Astrocyte (in vitro differentiated cells and primary cell): ENCODE measurements around the gene ZYG11B. TPM values are rescaled to one million over a fixed set of nuclear protein-coding genes. Genes with fewer than 3 reads are reported as not detected.
"Not testable (repeated sequence)": the region's sequence is repeated elsewhere in the genome, so short reads cannot be mapped to it uniquely, and the experiment has no call there.

Source experiments
- DNase-seq: peaks from one replicate; pipeline ENCODE4 v3.0.0-alpha.2; 2010; ENCODE audit warnings: low read depth
- FAIRE-seq: peaks from 2 replicates; lab custom pipeline; 2011; peaks lifted over from hg19 to GRCh38; lab: Jason Lieb, UNC
- H2AFZ ChIP-seq: 2 replicates; pipeline ENCODE4 v1.6.0; 2012; ENCODE audit warnings: low read depth, low read length, inconsistent platforms
- H3K27ac ChIP-seq: 2 replicates; pipeline ENCODE4 v1.5.1; 2011; ENCODE audit warnings: low read depth, low read length, inconsistent platforms
- H3K27me3 ChIP-seq: 2 replicates; pipeline ENCODE4 v1.6.0; 2011; ENCODE audit warnings: low read length, inconsistent platforms; ENCODE audit not compliant: insufficient read depth
- H3K36me3 ChIP-seq: 2 replicates; pipeline ENCODE4 v1.5.1; 2011; ENCODE audit warnings: low read length, inconsistent platforms; ENCODE audit not compliant: insufficient read depth
- H3K4me1 ChIP-seq: 2 replicates; pipeline ENCODE4 v1.5.1; 2011; ENCODE audit warnings: low read length, inconsistent platforms; ENCODE audit not compliant: insufficient read depth
- H3K4me2 ChIP-seq: 2 replicates; pipeline ENCODE4 v1.6.0; 2012; ENCODE audit warnings: low read length, inconsistent platforms
- H3K4me3 ChIP-seq: 2 replicates; pipeline ENCODE4 v1.5.1; 2011; ENCODE audit warnings: low read depth, mild to moderate bottlenecking, low read length, inconsistent platforms; ENCODE audit not compliant: insufficient read depth
- H3K79me2 ChIP-seq: 2 replicates; pipeline ENCODE4 v1.6.0; 2012; ENCODE audit warnings: mild to moderate bottlenecking, low read length, inconsistent platforms; ENCODE audit not compliant: insufficient read depth
- H3K9ac ChIP-seq: 2 replicates; pipeline ENCODE4 v1.6.0; 2012; ENCODE audit warnings: mild to moderate bottlenecking, low read length, inconsistent platforms
- H3K9me3 ChIP-seq: 2 replicates; pipeline ENCODE4 v1.5.1; 2012; ENCODE audit warnings: low read depth, mild to moderate bottlenecking, low read length, inconsistent platforms; ENCODE audit not compliant: insufficient read depth
- H4K20me1 ChIP-seq: 2 replicates; pipeline ENCODE4 v1.6.0; 2012; ENCODE audit warnings: low read length, inconsistent platforms; ENCODE audit not compliant: insufficient read depth
- H3K27ac Mint-ChIP-seq: one replicate; pipeline ENCODE4 v1.8.0; 2021; ENCODE audit warnings: mild to moderate bottlenecking, mixed read lengths; ENCODE audit not compliant: unreplicated experiment
- H3K27me3 Mint-ChIP-seq: one replicate; pipeline ENCODE4 v1.8.0; 2021; ENCODE audit warnings: low read depth, mixed read lengths; ENCODE audit not compliant: unreplicated experiment
- H3K36me3 Mint-ChIP-seq: one replicate; pipeline ENCODE4 v1.8.0; 2021; ENCODE audit warnings: low read depth, mixed read lengths; ENCODE audit not compliant: unreplicated experiment
- H3K4me1 Mint-ChIP-seq: one replicate; pipeline ENCODE4 v1.8.0; 2021; ENCODE audit warnings: low read depth, mixed read lengths; ENCODE audit not compliant: unreplicated experiment
- H3K4me3 Mint-ChIP-seq: one replicate; pipeline ENCODE4 v1.8.0; 2021; ENCODE audit warnings: mild to moderate bottlenecking, moderate library complexity, mixed read lengths; ENCODE audit not compliant: unreplicated experiment
- H3K9me3 Mint-ChIP-seq: one replicate; pipeline ENCODE4 v1.8.0; 2021; ENCODE audit warnings: mild to moderate bottlenecking, mixed read lengths; ENCODE audit not compliant: unreplicated experiment
- EZH2 ChIP-seq: IDR thresholded peaks from 2 replicates; pipeline ENCODE4 v1.6.1; 2012; ENCODE audit warnings: mild to moderate bottlenecking, low read length, inconsistent platforms; ENCODE audit not compliant: insufficient read depth
- total RNA-seq: library from RNA; stranded (reverse); gene quantifications from 2 replicates; pipeline ENCODE4 v1.2.1, GENCODE V29; 2021
- TF ChIP-seq, protein P1 (sequence below): IDR thresholded peaks from 2 replicates; pipeline ENCODE4 v1.5.1; 2011; ENCODE audit warnings: low read depth, mild to moderate bottlenecking, inconsistent platforms, low read length, moderate library complexity; ENCODE audit not compliant: insufficient read depth

The ZYG11B gene
- total RNA-seq, 1 donor from 2014 or later, result 22.1 TPM

DNA sequence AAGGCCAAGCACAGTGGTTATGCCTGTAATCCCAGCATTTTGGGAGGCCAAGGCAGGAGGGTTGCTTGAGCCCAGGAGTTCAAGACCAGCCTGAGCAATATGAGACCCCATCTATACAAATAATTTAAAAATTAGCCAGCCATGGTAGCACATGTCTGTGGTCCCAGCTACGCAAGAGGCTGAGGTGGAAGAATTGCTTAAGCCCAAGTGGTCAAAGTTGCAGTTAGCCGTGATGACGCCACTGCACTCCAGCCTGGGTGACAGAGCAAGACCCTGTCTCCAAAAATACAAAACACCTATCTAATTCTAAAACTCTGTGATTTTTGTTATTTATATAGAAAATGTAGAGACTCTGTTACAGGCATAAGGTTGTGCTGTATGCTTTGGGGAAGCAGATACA is 72.1 kb downstream of the ZYG11B start:
- Mint-ChIP-seq H3K27me3 (no peaks in the 10 kb centered on the region), H3K27ac (no peak overlapping the region), H3K9me3 (no peaks in the 10 kb centered on the region), H3K4me3 (no peak overlapping the region), H3K36me3 (peaks cover 4% of the 10 kb centered on the region), H3K4me1 (no peaks in the 10 kb centered on the region)
- TF ChIP-seq, protein P1, sequence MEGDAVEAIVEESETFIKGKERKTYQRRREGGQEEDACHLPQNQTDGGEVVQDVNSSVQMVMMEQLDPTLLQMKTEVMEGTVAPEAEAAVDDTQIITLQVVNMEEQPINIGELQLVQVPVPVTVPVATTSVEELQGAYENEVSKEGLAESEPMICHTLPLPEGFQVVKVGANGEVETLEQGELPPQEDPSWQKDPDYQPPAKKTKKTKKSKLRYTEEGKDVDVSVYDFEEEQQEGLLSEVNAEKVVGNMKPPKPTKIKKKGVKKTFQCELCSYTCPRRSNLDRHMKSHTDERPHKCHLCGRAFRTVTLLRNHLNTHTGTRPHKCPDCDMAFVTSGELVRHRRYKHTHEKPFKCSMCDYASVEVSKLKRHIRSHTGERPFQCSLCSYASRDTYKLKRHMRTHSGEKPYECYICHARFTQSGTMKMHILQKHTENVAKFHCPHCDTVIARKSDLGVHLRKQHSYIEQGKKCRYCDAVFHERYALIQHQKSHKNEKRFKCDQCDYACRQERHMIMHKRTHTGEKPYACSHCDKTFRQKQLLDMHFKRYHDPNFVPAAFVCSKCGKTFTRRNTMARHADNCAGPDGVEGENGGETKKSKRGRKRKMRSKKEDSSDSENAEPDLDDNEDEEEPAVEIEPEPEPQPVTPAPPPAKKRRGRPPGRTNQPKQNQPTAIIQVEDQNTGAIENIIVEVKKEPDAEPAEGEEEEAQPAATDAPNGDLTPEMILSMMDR, result no peak
- TF ChIP-seq EZH2, result no peak
- peaks cover 13% of the 10 kb centered on the region for H3K36me3 ChIP-seq
- H3K27ac ChIP-seq, result no peak overlapping the region
- H4K20me1 ChIP-seq, result no peaks in the 10 kb centered on the region
- H2AFZ ChIP-seq, result no peak overlapping the region
- H3K9ac ChIP-seq, result no peak overlapping the region
- no peak overlapping the region for H3K4me3 ChIP-seq
- H3K27me3 ChIP-seq, result no peaks in the 10 kb centered on the region
- no peaks in the 10 kb centered on the region for H3K4me1 ChIP-seq
- no peaks in the 10 kb centered on the region for H3K9me3 ChIP-seq
- no peak overlapping the region for H3K4me2 ChIP-seq
- DNase-seq, result no peak
- no peak for FAIRE-seq
- H3K79me2 ChIP-seq, result no peaks in the 10 kb centered on the region

DNA sequence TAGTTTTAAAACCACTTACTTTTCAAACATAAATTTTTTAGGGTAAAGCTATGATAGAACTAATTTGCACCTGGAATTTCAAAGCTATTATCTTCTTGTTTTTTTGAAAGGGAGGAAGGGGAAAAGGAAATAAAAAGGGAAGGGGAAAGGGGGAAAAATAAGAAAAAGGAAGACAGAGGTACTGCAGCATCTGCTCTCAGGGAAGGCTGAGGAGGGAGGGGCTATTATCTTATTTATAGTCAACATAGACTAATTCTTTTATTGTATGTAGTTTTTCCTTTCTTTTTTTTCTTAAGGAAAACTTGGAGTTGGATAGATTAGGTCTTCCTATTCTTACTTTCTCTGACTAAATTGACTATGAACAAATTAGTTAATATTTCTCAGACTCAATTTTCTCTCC is 74.8 kb downstream of the ZYG11B start:
- H3K27me3 Mint-ChIP-seq, result no peaks in the 10 kb centered on the region
- Histone ChIP-seq H3K36me3 (peaks cover 11% of the 10 kb centered on the region), H3K4me3 (no peak overlapping the region), H3K9me3 (no peaks in the 10 kb centered on the region), H3K4me1 (no peaks in the 10 kb centered on the region), H2AFZ (no peak overlapping the region), H3K79me2 (no peaks in the 10 kb centered on the region), H3K4me2 (no peak overlapping the region), H3K27me3 (no peaks in the 10 kb centered on the region), H3K9ac (no peak overlapping the region), H3K27ac (no peak overlapping the region), H4K20me1 (no peaks in the 10 kb centered on the region)
- no peak overlapping the region for H3K4me3 Mint-ChIP-seq
- H3K4me1 Mint-ChIP-seq, result no peaks in the 10 kb centered on the region
- H3K27ac Mint-ChIP-seq, result no peak overlapping the region
- no peaks in the 10 kb centered on the region for H3K36me3 Mint-ChIP-seq
- FAIRE-seq (no peak), DNase-seq (no peak)
- H3K9me3 Mint-ChIP-seq, result no peaks in the 10 kb centered on the region
- TF ChIP-seq, protein P1, result no peak
- no peak for TF ChIP-seq EZH2

DNA sequence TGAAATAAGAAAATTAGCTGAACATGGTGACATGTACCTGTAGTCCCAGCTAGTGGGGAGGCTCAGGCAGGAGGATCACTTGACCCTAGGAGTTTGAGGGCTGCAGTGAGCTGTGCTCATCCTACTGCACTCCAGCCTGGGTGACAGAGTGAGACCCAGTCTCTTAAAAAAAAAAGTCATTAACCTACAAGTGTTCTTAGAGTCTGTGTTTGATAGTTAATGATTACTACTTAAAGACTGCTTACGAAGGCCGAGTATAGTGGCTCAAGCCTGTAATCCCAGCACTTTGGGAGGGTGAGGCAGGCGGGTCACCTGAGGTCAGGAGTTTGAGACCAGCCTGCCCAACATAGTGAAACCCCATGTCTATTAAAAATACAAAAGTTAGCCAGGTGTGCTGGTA is 77.8 kb downstream of the ZYG11B start:
- H3K79me2 ChIP-seq, H3K4me1 ChIP-seq, H3K27me3 Mint-ChIP-seq, DNase-seq, H3K4me3 Mint-ChIP-seq, H3K9me3 ChIP-seq, FAIRE-seq, H4K20me1 ChIP-seq, H3K27ac ChIP-seq, H3K4me1 Mint-ChIP-seq, H3K4me3 ChIP-seq, H3K9me3 Mint-ChIP-seq, H3K27ac Mint-ChIP-seq, H3K36me3 ChIP-seq, H2AFZ ChIP-seq, H3K36me3 Mint-ChIP-seq, H3K4me2 ChIP-seq, H3K9ac ChIP-seq, H3K27me3 ChIP-seq: not testable (repeated sequence)
